BJ (cell line): Measurements from ENCODE around the gene ERICH6. TPM values are rescaled to one million over a fixed set of nuclear protein-coding genes. Genes with fewer than 3 reads are reported as not detected.
"Not testable (repeated sequence)": the region's sequence is repeated elsewhere in the genome, so short reads cannot be mapped to it uniquely, and the experiment has no call there.

Experiments used
- CTCF ChIA-PET: fragments of 350-600 bp; formaldehyde crosslinking; extraction: SDS; loops from one replicate; lab custom pipeline; 2021; ENCODE audit warnings: antibody characterized with exemption, inconsistent platforms; lab: Yijun Ruan, JAX
- POLR2A ChIA-PET: fragments of 300-600 bp; sonication (Branson Sonifier 250); formaldehyde crosslinking; extraction: SDS; loops from one replicate; lab custom pipeline; 2021; ENCODE audit warnings: antibody characterized with exemption; lab: Charles Lee
- DNase-seq: peaks from one replicate; pipeline ENCODE4 v3.0.0-alpha.2; 2011; ENCODE audit warnings: low read depth
- H3K27me3 ChIP-seq: 2 replicates; pipeline ENCODE4 v1.6.0; 2011; ENCODE audit warnings: low read length; ENCODE audit not compliant: control insufficient read depth, insufficient read depth
- H3K36me3 ChIP-seq: 2 replicates; pipeline ENCODE4 v1.5.1; 2011; ENCODE audit warnings: low read length; ENCODE audit not compliant: control insufficient read depth, insufficient read depth
- H3K4me3 ChIP-seq: 2 replicates; pipeline ENCODE4 v1.5.1; 2011; ENCODE audit warnings: low read depth, mild to moderate bottlenecking, control low read depth, low read length
- polyA plus RNA-seq: library from polyadenylated mRNA; depleted of rRNA; stranded (reverse); fragments of >200 nt; gene quantifications from 2 replicates; pipeline ENCODE4 v1.2.3, GENCODE V29; 2011
- TF ChIP-seq, protein P1 (sequence below): IDR thresholded peaks from 2 replicates; pipeline ENCODE4 v1.5.1; 2011; ENCODE audit warnings: low read depth, mild to moderate bottlenecking, control low read depth, inconsistent platforms, low read length, moderate library complexity; ENCODE audit not compliant: insufficient read depth

The ERICH6 gene
- polyA plus RNA-seq, 1 experiment: not detected

DNA sequence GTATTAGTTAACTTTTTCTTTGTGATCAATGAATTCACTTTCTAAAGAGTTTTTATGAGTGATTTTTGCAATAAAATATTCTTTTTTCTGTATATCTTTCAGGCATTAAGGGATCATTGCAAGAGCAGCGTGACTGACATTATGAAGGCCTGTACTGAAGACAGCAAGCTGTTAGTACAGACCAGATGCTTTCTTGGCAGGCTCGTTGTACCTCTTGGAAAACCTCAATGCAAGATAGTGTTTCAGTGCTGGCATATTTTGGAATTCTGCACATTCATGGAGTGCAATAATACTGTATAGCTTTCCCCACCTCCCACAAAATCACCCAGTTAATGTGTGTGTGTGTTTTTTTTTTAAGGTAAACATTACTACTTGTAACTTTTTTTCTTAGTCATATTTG lies 76.2 kb downstream of the ERICH6 start:
- ChIA-PET POLR2A (no interaction called here), CTCF (no interaction called here)
- Histone ChIP-seq H3K4me3 (no peak overlapping the region), H3K27me3 (no peaks in the 10 kb centered on the region), H3K36me3 (peaks cover 2% of the 10 kb centered on the region; the same call in 1 of the 2 replicates)
- TF ChIP-seq, protein P1, sequence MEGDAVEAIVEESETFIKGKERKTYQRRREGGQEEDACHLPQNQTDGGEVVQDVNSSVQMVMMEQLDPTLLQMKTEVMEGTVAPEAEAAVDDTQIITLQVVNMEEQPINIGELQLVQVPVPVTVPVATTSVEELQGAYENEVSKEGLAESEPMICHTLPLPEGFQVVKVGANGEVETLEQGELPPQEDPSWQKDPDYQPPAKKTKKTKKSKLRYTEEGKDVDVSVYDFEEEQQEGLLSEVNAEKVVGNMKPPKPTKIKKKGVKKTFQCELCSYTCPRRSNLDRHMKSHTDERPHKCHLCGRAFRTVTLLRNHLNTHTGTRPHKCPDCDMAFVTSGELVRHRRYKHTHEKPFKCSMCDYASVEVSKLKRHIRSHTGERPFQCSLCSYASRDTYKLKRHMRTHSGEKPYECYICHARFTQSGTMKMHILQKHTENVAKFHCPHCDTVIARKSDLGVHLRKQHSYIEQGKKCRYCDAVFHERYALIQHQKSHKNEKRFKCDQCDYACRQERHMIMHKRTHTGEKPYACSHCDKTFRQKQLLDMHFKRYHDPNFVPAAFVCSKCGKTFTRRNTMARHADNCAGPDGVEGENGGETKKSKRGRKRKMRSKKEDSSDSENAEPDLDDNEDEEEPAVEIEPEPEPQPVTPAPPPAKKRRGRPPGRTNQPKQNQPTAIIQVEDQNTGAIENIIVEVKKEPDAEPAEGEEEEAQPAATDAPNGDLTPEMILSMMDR: no peak
- DNase-seq: no peak

DNA sequence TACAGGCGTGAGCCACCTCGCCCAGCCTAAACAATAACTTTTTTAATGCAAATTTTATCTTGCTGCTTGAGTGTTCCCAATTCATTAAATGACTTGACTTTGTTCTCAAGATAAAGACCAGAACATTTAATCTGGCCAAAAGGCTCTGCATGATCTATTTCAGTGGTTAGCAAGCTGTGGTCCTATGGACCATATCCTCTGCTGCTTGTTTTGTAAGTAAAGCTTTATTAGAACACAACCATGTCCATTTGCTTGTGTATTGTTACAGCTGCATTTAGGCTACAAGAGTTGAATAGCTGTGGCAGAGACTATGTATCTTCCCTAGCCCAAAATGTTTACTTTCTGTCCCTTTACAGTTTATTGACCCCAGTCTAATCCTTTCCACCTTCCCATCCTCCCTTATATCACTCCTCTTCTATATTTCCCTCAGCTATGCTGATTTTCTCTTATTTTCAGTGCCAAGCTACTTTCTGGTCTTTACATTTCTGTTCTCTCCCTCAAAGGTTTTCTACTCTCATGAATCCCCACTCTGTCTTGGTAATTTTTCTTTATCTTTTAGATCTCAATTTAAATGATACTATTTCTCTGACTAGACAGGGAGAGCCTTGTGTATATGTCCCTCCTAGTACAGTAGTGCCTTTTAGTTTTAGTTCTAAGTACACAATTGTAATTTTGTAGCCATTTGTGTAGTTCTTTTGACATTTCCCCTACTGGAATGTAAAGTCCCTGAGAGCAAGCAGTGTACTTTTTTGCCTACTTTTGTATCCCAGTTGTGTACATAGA lies 77.4 kb downstream of the ERICH6 start:
- TF ChIP-seq, protein P1: no peak
- H3K27me3 ChIP-seq: no peaks in the 10 kb centered on the region
- DNase-seq: no peak
- ChIA-PET CTCF (interaction anchor here (1.1 kb wide), 1 partner anchor 95 kb away, joined by 3 read pairs; no protein-coding TSS in a partner anchor), POLR2A (no interaction called here)
- peaks cover 2% of the 10 kb centered on the region; the same call in 1 of the 2 replicates for H3K36me3 ChIP-seq
- H3K4me3 ChIP-seq: no peak overlapping the region

DNA sequence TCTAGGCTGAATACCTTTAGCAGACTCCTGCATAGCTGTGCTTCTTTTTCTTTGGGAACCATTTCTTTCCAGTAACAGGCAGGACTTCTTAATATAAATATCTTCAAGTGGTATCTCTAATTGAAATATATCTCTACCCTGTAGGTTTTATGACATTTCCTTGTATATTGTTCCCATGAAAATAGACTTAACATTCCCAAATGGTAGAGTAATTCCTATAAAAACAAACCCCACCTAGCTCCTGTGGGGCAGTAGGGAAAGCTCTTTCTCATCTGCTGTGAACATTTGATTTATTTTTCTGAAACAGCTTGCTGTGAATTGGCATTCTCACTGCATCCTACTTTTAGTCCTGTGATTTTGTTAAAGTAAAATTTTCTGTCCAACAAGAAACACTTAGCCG lies 79.8 kb downstream of the ERICH6 start:
- no peak overlapping the region for H3K4me3 ChIP-seq
- DNase-seq: no peak
- POLR2A ChIA-PET: no interaction called here
- no peaks in the 10 kb centered on the region for H3K36me3 ChIP-seq
- CTCF ChIA-PET: no interaction called here
- no peaks in the 10 kb centered on the region for H3K27me3 ChIP-seq
- TF ChIP-seq, protein P1: no peak

DNA sequence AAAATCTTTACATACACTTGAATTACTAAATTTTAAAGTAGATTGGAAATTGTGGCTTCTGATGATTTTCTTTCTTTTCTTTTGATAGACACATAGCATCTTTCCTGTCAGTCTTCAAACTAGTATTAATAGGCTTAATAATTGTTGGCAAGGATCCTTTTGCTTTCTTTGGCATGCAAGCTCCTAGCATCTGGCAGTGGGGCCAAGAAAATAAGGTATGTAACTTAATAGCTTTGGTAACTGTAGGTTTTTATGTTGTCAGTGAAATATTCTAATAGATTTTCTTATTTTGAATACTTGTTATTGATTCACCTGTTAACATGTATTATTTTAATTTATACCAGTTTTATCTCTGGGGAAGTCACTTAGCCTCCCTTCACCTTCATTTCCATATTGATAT lies 80.8 kb downstream of the ERICH6 start:
- H3K27me3 ChIP-seq, CTCF ChIA-PET, H3K4me3 ChIP-seq, POLR2A ChIA-PET, DNase-seq, H3K36me3 ChIP-seq: not testable (repeated sequence)

DNA sequence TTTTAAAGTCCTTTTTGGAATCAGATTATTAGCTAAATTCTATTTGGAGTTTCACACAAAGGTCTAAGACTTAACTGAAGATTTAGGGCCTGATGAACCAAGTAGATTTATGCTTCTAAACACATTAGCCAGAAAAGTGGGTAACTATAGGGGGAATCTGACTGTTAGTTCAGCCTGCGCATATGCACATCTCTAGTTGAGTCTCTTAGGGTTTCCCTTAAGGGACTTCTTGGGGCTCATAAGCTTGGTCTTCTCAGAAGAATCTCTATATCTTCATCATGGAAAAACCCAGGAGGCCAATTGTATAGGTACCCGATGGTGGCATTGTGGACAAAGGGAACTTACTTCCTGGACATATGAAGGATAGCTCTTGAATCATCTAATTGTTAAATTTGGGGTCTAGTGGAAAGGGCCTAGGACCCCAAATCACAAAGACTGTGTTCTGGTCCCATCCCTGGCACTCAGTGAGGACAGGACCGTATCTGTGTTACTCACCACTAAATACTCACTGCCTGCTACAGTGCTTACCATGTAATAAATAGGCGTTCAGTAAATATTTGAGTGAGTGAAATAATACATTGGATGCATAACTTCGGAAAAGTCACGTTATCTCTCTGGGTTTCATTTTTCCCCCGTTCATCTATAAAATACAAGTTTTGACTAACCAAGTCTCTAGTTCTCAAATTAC lies 83.6 kb downstream of the ERICH6 start:
- Histone ChIP-seq H3K27me3 (no peaks in the 10 kb centered on the region), H3K36me3 (no peaks in the 10 kb centered on the region), H3K4me3 (no peak overlapping the region)
- TF ChIP-seq, protein P1: no peak
- no peak for DNase-seq
- POLR2A ChIA-PET: no interaction called here
- CTCF ChIA-PET: no interaction called here
